Stimulated activated CD8-positive, alpha-beta memory T cell treated with anti-CD3 and anti-CD28 coated beads, Interleukin-12 subunit alpha, Interleukin-12 subunit beta, amount 100 ng/mL, for 24 hours (primary cell): ENCODE results near the gene PHF13.
A peak's percentile ranks its signal among the peaks of the same experiment; 100 is the strongest.

Source experiments
- DNase-seq: peaks from one replicate; pipeline ENCODE4 v3.0.0-alpha.2; 2020; ENCODE audit errors: extremely low read depth

PHF13 gene

GRCh38 chr1:6613361-6614018, at the start of gene PHF13:
Gene PHF13, plus strand, starts transcription at chr1:6613731. Its CDS starts 336 bp downstream, at chr1:6614067.
- DNase-seq = peak; percentile 99

- DNase-seq = no peak
Observed at GRCh38 chr1:6569033-6569432, 44.5 kb upstream of the PHF13 start.

DNA sequence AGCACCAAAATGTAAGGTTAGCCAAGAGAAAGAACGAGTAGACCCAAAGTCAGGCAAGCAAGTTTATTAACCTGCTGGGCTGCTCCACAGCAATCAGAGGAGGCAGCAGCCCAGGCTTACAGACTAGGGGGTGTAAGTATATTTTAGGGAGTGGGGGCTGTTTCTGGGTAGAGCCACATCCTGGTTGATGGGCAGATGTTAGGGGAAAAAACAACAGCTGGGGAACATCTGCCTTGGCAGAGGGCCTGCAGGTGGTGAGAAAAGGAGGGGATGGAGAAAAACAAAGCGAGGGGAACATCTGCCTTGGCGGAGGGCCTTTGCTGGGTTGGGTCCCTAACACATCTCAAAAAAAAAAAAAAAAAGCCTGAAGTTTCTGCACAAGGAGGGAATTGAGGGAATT, 43.4 kb upstream of the PHF13 start:
- DNase-seq = no peak

DNA sequence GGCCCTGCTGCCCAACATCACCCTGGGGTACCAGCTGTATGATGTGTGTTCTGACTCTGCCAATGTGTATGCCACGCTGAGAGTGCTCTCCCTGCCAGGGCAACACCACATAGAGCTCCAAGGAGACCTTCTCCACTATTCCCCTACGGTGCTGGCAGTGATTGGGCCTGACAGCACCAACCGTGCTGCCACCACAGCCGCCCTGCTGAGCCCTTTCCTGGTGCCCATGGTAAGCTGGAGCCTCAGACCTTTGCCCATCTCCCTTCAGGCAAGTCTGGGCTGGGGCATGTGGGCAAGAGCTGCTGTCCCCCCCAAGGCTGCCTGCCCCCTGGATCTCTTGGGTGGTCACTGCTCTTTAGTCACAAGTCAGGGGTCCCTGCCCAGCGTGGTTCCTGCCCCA, 42.5 kb upstream of the PHF13 start:
- no peak for DNase-seq

DNA sequence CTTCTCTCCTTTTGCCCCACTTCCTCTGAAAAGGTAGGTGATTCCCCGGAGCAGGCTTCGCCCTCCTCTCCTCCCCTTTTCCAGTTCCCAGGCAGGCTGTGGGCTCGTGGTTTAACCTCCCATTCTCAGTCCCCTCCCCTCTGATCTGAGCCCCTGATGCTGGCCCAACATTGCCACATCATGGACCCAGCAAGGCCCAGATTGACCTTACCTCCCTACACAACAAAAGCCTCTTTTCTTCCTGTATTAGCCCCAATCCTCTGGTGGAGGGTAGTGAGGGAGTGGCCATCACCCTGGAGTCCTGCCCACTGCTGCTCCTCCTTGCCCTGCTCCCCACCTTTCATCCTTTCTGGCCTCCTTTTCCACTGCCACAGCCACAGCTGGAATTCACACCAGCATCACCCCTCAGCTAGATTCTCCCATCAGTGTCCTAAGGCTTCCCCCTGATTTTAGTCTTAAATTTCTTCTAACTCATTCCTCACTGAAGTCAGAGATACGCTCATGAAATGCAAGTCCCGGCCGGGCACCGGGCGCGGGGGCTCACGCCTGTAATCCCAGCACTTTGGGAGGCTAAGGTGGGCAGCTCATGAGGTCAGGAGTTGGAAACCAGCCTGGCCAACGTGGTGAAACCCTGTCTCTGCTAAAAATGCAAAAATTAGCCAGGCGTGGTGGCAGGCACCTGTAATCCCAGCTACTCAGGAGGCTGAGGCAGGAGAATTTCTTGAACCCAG, 40.7 kb upstream of the PHF13 start:
- no peak for DNase-seq

DNA sequence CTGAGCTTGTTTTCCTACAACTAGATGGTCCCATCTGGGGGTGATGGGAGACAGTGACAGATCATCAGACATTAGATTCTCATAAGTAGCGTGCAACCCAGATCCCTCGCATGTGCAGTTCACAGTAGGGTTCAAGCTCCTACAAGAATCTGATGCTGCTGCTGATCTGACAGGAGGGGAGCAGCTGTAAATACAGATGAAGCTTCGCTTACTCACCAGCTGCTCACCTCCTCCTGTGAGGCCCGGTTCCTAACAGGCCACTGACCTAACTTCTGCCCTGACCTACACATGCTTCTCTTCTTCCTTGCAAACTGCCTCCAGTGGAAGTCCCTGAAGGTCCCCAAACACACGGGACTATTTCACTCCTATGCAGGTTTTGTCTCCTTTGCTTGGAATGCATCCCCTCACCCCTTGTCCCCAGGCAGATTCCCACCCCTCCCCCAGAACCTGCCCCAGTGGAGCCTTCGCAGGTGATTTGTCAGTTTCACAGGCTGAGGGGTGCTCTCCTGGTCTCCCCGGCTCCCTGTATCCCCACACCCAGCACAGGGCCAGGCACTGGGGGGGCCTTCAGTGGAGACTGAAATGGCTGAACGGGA, 39.4 kb upstream of the PHF13 start:
- DNase-seq = no peak

DNA sequence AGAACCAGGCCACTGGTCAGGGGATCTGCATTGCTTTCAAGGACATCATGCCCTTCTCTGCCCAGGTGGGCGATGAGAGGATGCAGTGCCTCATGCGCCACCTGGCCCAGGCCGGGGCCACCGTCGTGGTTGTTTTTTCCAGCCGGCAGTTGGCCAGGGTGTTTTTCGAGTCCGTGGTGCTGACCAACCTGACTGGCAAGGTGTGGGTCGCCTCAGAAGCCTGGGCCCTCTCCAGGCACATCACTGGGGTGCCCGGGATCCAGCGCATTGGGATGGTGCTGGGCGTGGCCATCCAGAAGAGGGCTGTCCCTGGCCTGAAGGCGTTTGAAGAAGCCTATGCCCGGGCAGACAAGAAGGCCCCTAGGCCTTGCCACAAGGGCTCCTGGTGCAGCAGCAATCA, 38.7 kb upstream of the PHF13 start:
- no peak for DNase-seq

DNA sequence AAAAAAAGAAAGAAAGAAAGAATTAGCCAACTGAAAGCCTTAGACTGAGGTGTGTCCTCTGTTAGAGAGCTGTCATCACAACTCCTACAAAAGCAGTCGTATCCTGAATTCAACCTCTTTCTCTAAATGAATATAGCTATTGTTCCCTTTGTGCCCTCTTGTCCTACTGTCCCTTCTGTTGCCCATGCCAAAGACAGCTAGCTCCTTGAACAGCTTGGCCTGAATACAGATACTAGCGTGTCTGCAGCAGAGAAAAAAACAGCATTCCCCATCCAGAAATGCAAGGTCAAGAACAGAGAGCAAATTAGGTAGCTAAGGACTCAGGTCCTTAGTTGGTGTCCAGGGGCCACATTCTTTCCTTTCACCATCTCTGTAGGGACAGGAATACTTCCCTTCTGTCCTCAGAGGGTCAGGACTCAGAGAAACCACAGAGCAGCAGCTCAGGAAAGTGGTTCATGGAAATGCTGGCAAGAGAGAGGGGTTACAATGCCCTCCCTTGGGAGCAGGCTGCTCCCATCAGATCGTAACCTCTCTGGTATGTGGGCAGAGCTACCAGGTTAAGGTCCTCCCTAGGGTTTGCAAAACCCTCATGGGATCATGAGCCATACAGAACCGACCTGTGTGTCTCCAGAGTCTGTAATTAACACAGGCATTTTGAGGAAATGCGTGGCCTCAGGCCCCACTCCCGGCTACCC, 35.6 kb upstream of the PHF13 start:
- no peak for DNase-seq

DNA sequence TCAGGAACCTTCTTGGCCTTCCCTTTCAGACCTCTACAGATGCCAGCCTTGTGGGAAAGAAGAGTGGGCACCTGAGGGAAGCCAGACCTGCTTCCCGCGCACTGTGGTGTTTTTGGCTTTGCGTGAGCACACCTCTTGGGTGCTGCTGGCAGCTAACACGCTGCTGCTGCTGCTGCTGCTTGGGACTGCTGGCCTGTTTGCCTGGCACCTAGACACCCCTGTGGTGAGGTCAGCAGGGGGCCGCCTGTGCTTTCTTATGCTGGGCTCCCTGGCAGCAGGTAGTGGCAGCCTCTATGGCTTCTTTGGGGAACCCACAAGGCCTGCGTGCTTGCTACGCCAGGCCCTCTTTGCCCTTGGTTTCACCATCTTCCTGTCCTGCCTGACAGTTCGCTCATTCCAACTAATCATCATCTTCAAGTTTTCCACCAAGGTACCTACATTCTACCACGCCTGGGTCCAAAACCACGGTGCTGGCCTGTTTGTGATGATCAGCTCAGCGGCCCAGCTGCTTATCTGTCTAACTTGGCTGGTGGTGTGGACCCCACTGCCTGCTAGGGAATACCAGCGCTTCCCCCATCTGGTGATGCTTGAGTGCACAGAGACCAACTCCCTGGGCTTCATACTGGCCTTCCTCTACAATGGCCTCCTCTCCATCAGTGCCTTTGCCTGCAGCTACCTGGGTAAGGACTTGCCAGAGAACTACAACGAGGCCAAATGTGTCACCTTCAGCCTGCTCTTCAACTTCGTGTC, 34.7 kb upstream of the PHF13 start:
- DNase-seq = no peak

- peak; percentile 95 for DNase-seq
Observed at GRCh38 chr1:6579374-6580118, 34.0 kb upstream of the PHF13 start, which contains the start of gene ZBTB48. Gene ZBTB48, plus strand, starts transcription at chr1:6579994. Its CDS starts 616 bp downstream, at chr1:6580610.

DNA sequence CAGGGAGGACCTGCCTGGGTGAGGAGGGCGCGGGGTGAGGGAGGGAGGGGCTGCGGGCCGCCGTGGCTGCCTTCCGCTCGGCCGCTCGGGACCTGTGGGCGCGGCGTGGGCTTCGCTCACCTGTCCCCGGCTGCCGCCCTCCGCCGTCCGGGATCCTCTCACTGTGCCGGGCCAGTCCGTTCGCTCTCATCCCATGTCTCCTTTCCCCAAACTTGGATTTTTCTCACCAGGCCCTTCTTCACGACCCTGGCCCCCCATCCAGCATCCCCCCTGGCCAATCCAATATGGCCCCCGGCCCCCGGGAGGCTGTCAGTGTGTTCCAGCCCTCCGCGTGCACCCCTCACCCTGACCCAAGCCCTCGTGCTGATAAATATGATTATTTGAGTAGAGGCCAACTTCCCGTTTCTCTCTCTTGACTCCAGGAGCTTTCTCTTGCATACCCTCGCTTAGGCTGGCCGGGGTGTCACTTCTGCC, 33.4 kb upstream of the PHF13 start:
- no peak for DNase-seq

- no peak for DNase-seq
Observed at GRCh38 chr1:6580593-6581409, 32.7 kb upstream of the PHF13 start.

DNA sequence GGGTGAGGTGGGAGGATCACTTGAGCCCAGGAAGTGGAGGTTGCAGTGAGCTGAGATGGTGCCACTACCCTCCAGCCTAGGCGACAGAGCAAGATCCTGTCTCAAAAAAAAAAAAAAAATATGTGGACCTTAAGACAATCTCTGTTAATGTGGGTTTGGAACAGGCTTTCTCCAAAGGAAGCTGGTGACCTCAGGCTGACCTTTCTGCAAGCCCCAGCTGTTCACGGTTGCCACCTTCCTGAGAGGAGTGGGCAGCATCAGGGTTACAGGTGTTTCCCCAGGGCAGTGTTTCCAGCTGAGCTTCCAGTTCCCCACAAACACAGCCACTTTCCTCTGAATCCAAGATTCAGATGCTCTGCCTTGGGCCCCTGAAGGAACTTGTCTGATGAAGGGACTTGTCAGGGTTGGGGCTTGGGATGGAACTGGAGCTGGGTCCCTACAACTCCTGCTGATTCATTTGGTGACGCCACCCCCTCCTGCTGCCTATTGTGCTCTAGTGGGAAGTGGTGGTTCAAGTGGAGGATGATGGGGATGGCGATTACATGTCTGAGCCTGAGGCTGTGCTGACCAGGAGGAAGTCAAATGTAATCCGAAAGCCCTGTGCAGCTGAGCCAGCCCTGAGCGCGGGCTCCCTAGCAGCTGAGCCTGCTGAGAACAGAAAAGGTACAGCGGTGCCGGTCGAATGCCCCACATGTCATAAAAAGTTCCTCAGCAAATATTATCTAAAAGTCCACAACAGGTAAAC, 31.8 kb upstream of the PHF13 start:
- no peak for DNase-seq

DNA sequence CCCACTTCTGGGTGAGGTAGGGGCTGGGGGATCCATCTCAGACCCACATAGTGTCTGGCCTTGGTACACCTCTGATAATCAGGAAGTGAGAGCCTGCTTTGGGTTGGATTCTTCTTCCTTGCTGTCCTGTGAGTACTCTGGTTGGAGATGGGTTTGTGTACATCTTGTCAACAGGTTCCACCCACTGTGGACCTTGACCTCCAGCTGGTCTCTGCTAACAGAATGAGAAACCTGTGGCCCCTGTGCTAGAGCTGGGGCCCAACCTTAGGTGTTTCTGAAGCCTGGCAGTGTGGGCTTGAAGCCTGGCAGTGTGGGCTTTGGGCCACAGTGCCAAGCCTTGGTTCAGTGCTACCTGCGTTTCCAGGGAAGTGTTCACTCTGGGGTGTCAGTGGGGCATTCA, 31.2 kb upstream of the PHF13 start:
- no peak for DNase-seq

GRCh38 chr1:6584126-6585080, 29.1 kb upstream of the PHF13 start:
- no peak for DNase-seq

DNA sequence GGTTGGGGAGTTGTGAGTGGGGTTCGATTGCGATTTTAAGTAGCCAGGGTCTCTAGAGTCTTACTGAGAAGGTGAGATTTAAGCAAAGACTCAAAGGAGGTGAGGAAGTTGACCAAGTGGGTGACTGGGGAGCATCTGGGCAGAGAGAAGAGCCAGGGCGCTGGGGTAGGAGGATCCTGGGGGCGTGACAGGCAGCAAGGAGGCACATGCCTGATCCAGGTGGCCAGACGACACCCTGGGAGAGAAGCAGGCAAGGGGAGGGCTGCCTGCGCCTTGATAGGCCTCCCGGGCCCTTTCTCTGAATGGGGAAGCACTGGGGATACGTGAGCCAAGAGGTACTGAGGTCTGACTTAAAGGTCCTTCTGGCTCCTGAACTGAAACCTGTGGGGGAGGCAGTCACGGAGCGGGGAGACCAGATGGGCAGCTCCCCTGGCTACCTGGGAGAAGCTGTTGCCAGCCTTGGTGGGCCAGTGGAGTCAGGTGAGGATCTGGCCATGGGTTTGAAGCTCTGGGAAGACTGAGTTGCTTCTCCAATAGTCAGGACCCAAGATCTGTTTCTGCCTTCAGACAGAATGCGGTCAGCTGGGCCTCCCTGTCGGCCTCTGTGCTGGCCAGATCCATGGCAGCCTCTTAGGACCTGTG, 28.3 kb upstream of the PHF13 start:
- no peak for DNase-seq

DNA sequence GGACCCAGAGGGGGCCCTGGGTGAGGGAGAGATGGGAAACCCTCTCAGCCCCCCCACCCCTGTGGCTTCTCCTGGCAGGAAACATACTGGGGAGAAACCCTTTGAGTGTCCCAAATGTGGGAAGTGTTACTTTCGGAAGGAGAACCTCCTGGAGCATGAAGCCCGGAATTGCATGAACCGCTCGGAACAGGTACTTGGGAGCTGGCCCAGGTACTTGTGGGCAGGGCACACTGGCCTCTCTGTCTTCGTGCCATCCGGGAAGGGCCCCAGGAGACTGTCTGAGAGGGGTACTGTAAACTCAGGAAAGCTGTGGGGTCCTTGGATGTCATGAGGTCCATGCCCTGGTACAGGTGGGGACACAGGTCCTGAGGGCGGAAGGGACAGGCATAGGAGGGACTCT, 27.7 kb upstream of the PHF13 start:
- no peak for DNase-seq

GRCh38 chr1:6586404-6586816, 27.1 kb upstream of the PHF13 start:
- DNase-seq = no peak
